ENCODE data around the gene FBXO2.

FBXO2 gene

GRCh38 chr1:11653101-11653860 lies 948 bp downstream of the FBXO2 start:
- TF ChIP-seq GATA3 (IDR thresholded peaks at IDR 0.05; ENCODE audit: low read depth, low read length) (no peak), GATA2 (IDR thresholded peaks at IDR 0.05; ENCODE audit: low read depth, low read length) (no peak)

GRCh38 chr1:11652203-11652780 lies 1.9 kb downstream of the FBXO2 start:
- TF ChIP-seq GATA2 (IDR thresholded peaks at IDR 0.05; ENCODE audit: low read depth, low read length) (no peak), GATA3 (IDR thresholded peaks at IDR 0.05; ENCODE audit: low read depth, low read length) (no peak)

GRCh38 chr1:11651017-11651416 lies 3.2 kb downstream of the FBXO2 start:
- TF ChIP-seq GATA3 (IDR thresholded peaks at IDR 0.05; ENCODE audit: low read depth, low read length) (no peak), GATA2 (IDR thresholded peaks at IDR 0.05; ENCODE audit: low read depth, low read length) (no peak)

DNA sequence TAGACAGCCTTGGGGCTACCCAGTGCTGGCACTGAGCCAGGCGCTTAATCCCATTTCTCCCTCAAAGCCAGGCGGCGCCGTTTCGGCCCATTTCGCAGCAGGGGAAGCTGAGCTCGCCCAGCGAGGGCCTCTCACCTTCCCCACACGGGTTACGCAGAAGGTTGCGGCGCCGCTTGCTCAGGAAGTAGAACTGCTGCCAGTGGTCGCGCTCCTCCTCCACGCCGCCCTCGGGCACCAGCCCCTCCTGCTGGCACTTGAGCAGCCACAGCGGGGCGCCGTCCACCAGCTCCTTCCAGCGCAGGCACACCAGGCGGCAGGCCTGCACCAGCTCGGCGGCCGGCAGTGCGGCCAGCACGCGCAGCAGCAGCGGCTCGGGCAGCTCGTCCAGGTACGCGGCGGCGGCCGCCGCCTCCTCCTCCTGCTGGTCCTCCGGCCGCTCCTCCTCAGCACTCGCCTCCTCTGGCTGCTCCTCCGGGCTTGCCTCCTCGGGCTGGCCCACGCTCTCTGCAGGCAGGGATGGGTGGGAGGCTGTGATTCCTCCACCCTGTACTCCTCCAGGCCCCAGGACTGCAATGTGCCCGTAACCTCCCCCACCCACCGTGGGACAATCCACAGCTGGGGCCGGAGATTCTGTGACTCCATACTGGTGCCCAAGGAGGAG lies 3.8 kb downstream of the FBXO2 start:
- TF ChIP-seq GATA3 (IDR thresholded peaks at IDR 0.05; ENCODE audit: low read depth, low read length) = no peak
- TF ChIP-seq GATA2 (IDR thresholded peaks at IDR 0.05; ENCODE audit: low read depth, low read length) = no peak

- TF ChIP-seq GATA3 (IDR thresholded peaks at IDR 0.05; ENCODE audit: low read depth, low read length) (no peak), GATA2 (IDR thresholded peaks at IDR 0.05; ENCODE audit: low read depth, low read length) (no peak)
Observed at GRCh38 chr1:11649624-11650330, 4.5 kb downstream of the FBXO2 start.

- TF ChIP-seq GATA2 (IDR thresholded peaks at IDR 0.05; ENCODE audit: low read depth, low read length) = no peak
- no peak for TF ChIP-seq GATA3 (IDR thresholded peaks at IDR 0.05; ENCODE audit: low read depth, low read length)
Observed at GRCh38 chr1:11649237-11649623, 5.0 kb downstream of the FBXO2 start.

- TF ChIP-seq GATA3 (IDR thresholded peaks at IDR 0.05; ENCODE audit: low read depth, low read length) (no peak), GATA2 (IDR thresholded peaks at IDR 0.05; ENCODE audit: low read depth, low read length) (no peak)
Observed at GRCh38 chr1:11648732-11649158, 5.5 kb downstream of the FBXO2 start.

DNA sequence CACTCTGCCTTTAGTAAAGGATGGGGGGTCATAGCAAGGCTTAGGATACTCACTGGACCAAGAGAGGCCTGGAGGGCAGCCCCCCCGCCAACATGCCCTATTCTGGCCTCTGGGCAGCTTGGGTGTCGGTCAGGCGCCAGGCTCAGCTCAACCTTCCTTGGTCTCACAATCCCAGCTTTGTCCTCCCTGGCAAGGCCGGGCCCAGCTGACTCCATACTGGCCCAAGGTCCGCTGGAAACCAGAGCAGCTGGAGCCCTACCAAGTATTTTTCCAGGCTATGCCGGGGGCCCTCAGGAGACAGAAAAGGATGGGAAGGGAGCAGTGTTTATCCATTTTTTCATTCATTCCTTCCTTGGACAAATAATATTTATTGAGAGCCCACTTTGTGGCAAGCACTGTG lies 6.2 kb downstream of the FBXO2 start:
- TF ChIP-seq GATA3 (IDR thresholded peaks at IDR 0.05; ENCODE audit: low read depth, low read length) (no peak), GATA2 (IDR thresholded peaks at IDR 0.05; ENCODE audit: low read depth, low read length) (no peak)

DNA sequence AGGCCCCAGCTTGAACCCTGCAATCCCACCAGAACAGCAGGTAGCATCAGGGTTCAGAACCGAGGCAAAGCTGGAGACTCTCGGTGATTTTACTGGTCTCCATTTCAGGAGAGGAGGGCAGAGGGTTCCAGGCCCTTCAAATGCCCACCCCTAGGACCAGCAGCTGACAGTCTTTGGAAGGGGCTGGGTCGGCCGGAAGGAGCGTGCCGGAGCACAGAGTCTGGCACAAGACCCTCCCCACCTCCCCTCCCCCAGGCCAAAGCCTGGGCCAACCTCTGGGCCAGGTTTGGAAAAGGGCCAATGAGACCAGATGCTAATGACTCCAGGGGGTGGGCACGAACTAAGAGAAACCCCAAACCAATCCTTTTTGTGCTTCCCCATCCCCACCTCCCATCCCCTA lies 6.9 kb downstream of the FBXO2 start:
- TF ChIP-seq GATA3 (IDR thresholded peaks at IDR 0.05; ENCODE audit: low read depth, low read length) = no peak
- TF ChIP-seq GATA2 (IDR thresholded peaks at IDR 0.05; ENCODE audit: low read depth, low read length) = no peak

DNA sequence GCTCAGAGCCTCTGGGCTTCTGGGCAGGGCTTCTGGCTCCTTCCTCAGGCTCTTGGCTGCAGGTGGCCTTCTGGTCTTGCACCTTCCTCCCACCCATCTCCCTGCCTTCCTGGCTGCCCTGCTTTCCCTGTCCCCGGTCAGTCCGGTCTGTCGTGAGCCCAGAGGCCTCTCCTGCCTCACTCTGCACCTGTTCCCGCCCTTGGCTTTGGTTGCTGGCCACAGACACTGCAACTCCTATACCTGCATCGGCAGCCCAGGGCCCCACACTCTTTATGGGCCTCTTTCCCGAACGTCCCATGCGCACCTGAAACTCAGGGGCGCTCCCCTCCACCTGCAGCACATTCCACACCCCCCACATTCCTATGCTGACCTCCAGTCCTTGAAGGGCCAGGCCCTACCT lies 7.9 kb downstream of the FBXO2 start:
- no peak for TF ChIP-seq GATA3 (IDR thresholded peaks at IDR 0.05; ENCODE audit: low read depth, low read length)
- TF ChIP-seq GATA2 (IDR thresholded peaks at IDR 0.05; ENCODE audit: low read depth, low read length) = no peak

DNA sequence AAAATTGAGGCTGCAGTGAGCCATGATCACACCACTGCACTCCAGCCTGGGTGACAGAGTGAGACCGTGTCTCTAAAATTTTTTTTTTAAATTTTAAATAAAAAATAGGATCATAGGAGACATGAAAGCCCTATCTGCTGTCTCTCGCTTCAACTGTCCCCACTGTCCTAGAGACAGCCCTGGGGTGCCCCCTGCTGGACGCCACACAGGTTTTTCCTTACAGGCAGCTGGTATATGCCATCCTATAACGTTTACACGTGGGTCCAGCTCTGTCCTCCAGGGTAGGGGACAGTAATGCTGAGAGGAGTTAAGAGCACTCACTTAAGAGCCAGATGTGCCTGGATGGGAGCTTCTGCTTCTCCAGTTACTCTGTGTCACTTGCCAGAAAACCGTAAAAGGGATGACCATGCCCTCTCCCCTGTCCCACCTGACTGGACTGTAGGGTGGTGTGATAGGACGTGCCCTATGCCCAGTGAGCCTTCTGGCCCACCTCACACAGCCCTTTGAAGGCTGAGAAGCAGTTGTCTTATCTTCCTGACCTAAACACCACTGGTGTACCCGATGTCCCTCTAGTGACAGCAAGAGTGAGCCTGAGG lies 8.5 kb downstream of the FBXO2 start:
- TF ChIP-seq GATA3 (IDR thresholded peaks at IDR 0.05; ENCODE audit: low read depth, low read length) = no peak

DNA sequence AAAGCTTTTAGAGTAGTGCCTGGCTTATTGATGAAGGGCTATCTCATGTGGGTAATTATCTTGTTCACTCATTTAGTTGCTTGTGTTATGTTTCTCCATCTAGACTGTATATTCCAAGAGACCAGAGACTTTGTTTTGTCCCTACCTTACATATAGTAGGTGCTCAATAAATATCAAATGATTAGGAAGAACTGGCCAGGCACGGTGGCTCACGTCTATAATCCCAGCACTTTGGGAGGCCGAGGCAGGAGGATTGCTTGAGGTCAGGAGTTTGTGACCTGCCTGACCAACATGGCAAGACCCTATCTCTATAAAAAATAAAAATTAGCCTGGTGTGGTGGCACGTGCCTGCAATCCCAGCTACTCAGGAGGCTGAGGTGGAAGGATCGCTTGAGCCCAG lies 9.0 kb downstream of the FBXO2 start:
- TF ChIP-seq GATA3 (IDR thresholded peaks at IDR 0.05; ENCODE audit: low read depth, low read length) (no peak), GATA2 (IDR thresholded peaks at IDR 0.05; ENCODE audit: low read depth, low read length) (no peak)

DNA sequence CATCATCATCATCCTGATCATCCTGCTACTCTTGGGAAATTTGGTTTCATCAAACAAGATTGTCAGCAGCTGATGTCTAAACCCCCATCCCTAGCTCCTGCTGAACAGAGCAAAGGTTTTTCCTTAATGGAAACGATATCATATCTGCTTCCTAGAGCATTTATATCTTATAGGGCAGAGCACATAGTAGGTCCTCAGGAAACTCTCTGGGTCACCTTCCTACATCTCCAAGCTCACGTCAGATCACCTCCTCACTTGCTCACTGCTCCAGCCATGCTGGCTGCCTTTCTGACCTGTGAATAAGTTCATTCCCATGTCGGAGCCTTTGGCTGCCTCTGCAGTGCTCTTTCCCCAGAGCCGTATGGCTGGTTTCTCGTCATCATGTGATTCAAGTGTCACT lies 10.4 kb downstream of the FBXO2 start:
- TF ChIP-seq GATA3 (IDR thresholded peaks at IDR 0.05; ENCODE audit: low read depth, low read length) = no peak
- no peak for TF ChIP-seq GATA2 (IDR thresholded peaks at IDR 0.05; ENCODE audit: low read depth, low read length)

- TF ChIP-seq GATA3 (IDR thresholded peaks at IDR 0.05; ENCODE audit: low read depth, low read length) = no peak
- no peak for TF ChIP-seq GATA2 (IDR thresholded peaks at IDR 0.05; ENCODE audit: low read depth, low read length)
Observed at GRCh38 chr1:11641776-11642305, 12.4 kb downstream of the FBXO2 start.

All from SH-SY5Y (cell line).